HCT116 (cell line): Measurements from ENCODE around the gene GRPR. TPM values are rescaled to one million over a fixed set of nuclear protein-coding genes. Genes with fewer than 3 reads are reported as not detected.

Experiments used
- ATAC-seq: fragments of 200-7000 bp; cut with Tn5 transposase; 2 replicates; pipeline ENCODE4 v1.9.1; 2020; ENCODE audit warnings: mild to moderate bottlenecking, moderate library complexity
- BruUV-seq: library from RNA; stranded (reverse); fragments of 400-500 nt; replicated peaks from 2 replicates; lab custom pipeline; 2021; lab: Mats Ljungman, UMichigan
- CTCF ChIA-PET: fragments of 300-600 bp; sonication (Branson Sonifier 250); formaldehyde crosslinking; loops from one replicate; lab custom pipeline; 2021; ENCODE audit warnings: antibody characterized with exemption; lab: Charles Lee
- POLR2A ChIA-PET: fragments of 300-600, 350-600 bp; sonication (Branson Sonifier 250); formaldehyde crosslinking; loops from one replicate; lab custom pipeline; 2021; ENCODE audit warnings: antibody characterized with exemption; lab: Charles Lee
- RAD21 ChIA-PET, 2 experiments: fragments of 300-600 bp; sonication (Branson Sonifier 250); formaldehyde crosslinking; loops; one replicate each; lab custom pipeline; 2023; ENCODE audit warnings: low total read pairs in 2 of 2; ENCODE audit not compliant: uncharacterized antibody in 2 of 2, unreplicated experiment in 2 of 2, low non-redundant PET in 1 of 2; lab: Charles Lee
- DNase-seq: peaks from one replicate; pipeline ENCODE4 v3.0.0-alpha.2; 2010; ENCODE audit warnings: low read depth, low spot score
- H2AFZ ChIP-seq: fragments of 200-600 bp; shearing (Covaris generic), sonication (generic); 2 replicates; pipeline ENCODE4 v1.6.1; 2017; ENCODE audit warnings: low read depth, mixed run types, mixed read lengths, antibody characterized with exemption, low read length; ENCODE audit not compliant: poor library complexity, severe bottlenecking
- H3K27ac ChIP-seq: 2 replicates; pipeline ENCODE4 v1.5.1; 2012; ENCODE audit warnings: low read depth, low read length
- H3K27me3 ChIP-seq: fragments of 200-600 bp; sonication (generic); 2 replicates; pipeline ENCODE4 v1.6.1; 2016; ENCODE audit warnings: mixed run types, low read length, mixed read lengths; ENCODE audit not compliant: insufficient read depth
- H3K36me3 ChIP-seq, 2 experiments: fragments of 200-500 bp in 1 of 2; fragments of 200-600 bp in 1 of 2; sonication (Bioruptor generic) in 1 of 2; sonication (generic) in 1 of 2; 2 replicates each; pipeline versions ENCODE4 v1.5.1 to v1.6.1; 2014 to 2016; ENCODE audit warnings: low read length in 2 of 2, inconsistent platforms in 1 of 2, mixed read lengths in 1 of 2, mixed run types in 1 of 2; ENCODE audit not compliant: insufficient read depth in 2 of 2, control insufficient read depth in 1 of 2
- H3K4me1 ChIP-seq, 2 experiments: fragments of 200-600 bp in 1 of 2; sonication (generic) in 1 of 2; 2 replicates each; pipeline versions ENCODE4 v1.5.1 to v1.6.1; 2012 to 2017; ENCODE audit warnings: low read length in 2 of 2, inconsistent platforms in 1 of 2, mild to moderate bottlenecking in 1 of 2, mixed read lengths in 1 of 2, mixed run types in 1 of 2, moderate library complexity in 1 of 2; ENCODE audit not compliant: insufficient read depth in 2 of 2, control insufficient read depth in 1 of 2
- H3K4me2 ChIP-seq: fragments of 200-600 bp; sonication (generic); 2 replicates; pipeline ENCODE4 v1.6.1; 2017; ENCODE audit warnings: mixed run types, low read length, mixed read lengths
- H3K4me3 ChIP-seq, 2 experiments: fragments of 200-600 bp in 1 of 2; sonication (generic) in 1 of 2; replicated peaks in 1 of 2; 2 replicates each; pipeline ENCODE4 v1.5.1; 2011 to 2016; ENCODE audit warnings: low read length in 2 of 2, control low read depth in 1 of 2, low read depth in 1 of 2, mild to moderate bottlenecking in 1 of 2, mixed read lengths in 1 of 2, mixed run types in 1 of 2
- H3K79me2 ChIP-seq: fragments of 200-600 bp; sonication (generic); 2 replicates; pipeline ENCODE4 v1.6.1; 2017; ENCODE audit warnings: mild to moderate bottlenecking, mixed run types, low read length, moderate library complexity, mixed read lengths; ENCODE audit not compliant: insufficient read depth
- H3K9ac ChIP-seq: fragments of 200-600 bp; sonication (generic); 2 replicates; pipeline ENCODE4 v1.6.1; 2016; ENCODE audit warnings: low read length, mixed read lengths
- H3K9me2 ChIP-seq: fragments of 200-600 bp; sonication (generic), shearing (Covaris generic); 2 replicates; pipeline ENCODE4 v1.6.1; 2017; ENCODE audit warnings: mixed run types, mild to moderate bottlenecking, moderate library complexity; ENCODE audit not compliant: insufficient read depth
- H3K9me3 ChIP-seq, 2 experiments: fragments of 200-500 bp in 1 of 2; fragments of 200-600 bp in 1 of 2; sonication (Bioruptor generic) in 1 of 2; sonication (generic) in 1 of 2; 2 replicates each; pipeline ENCODE4 v1.6.1; 2014 to 2017; ENCODE audit warnings: low read length in 2 of 2, mixed read lengths in 2 of 2, inconsistent platforms in 1 of 2, low read depth in 1 of 2, mild to moderate bottlenecking in 1 of 2, mixed run types in 1 of 2, moderate library complexity in 1 of 2; ENCODE audit not compliant: control insufficient read depth in 1 of 2, insufficient read depth in 1 of 2
- H4K20me1 ChIP-seq: fragments of 200-600 bp; sonication (generic), shearing (Covaris generic); 2 replicates; pipeline ENCODE4 v1.6.1; 2017; ENCODE audit warnings: mixed run types, mild to moderate bottlenecking, moderate library complexity; ENCODE audit not compliant: insufficient read depth
- CBX3 ChIP-seq: IDR thresholded peaks from 2 replicates; pipeline ENCODE4 v1.6.1; 2012; ENCODE audit warnings: low read depth
- EGR1 ChIP-seq: IDR thresholded peaks from 2 replicates; pipeline ENCODE4 v1.6.1; 2012; ENCODE audit warnings: low read depth
- ELF1 ChIP-seq: IDR thresholded peaks from 2 replicates; pipeline ENCODE4 v1.6.1; 2012; ENCODE audit warnings: low read depth, borderline replicate concordance
- EZH2phosphoT487 ChIP-seq: fragments of 200-600 bp; IDR thresholded peaks from 2 replicates; pipeline ENCODE4 v1.6.1; 2018; ENCODE audit warnings: antibody characterized with exemption, borderline replicate concordance
- FOSL1 ChIP-seq: IDR thresholded peaks from 2 replicates; pipeline ENCODE4 v1.6.1; 2012; ENCODE audit warnings: low read depth
- JUND ChIP-seq: IDR thresholded peaks from 2 replicates; pipeline ENCODE4 v1.6.1; 2012
- MAX ChIP-seq: IDR thresholded peaks from 2 replicates; pipeline ENCODE4 v1.6.1; 2012
- POLR2AphosphoS5 ChIP-seq: IDR thresholded peaks from 2 replicates; pipeline ENCODE4 v1.6.1; 2011; ENCODE audit warnings: mild to moderate bottlenecking, low read depth, low read length, moderate library complexity
- RAD21 ChIP-seq: IDR thresholded peaks from 2 replicates; pipeline ENCODE4 v1.6.1; 2012; ENCODE audit warnings: low read depth, mild to moderate bottlenecking
- SIN3A ChIP-seq: IDR thresholded peaks from 2 replicates; pipeline ENCODE4 v1.6.1; 2012; ENCODE audit warnings: low read depth
- SP1 ChIP-seq: IDR thresholded peaks from 2 replicates; pipeline ENCODE4 v1.6.1; 2012; ENCODE audit warnings: low read depth
- YY1 ChIP-seq: IDR thresholded peaks from 2 replicates; pipeline ENCODE4 v1.6.1; 2011; ENCODE audit warnings: low read length, low read depth, moderate library complexity, mild to moderate bottlenecking; ENCODE audit not compliant: insufficient replicate concordance; ENCODE audit errors: extremely low read depth
- intact Hi-C: fragments of 100-400 bp; cut with micrococcal nuclease; formaldehyde crosslinking; loops from 2 replicates; pipeline ENCODE4 v1.10.0; 2022
- total RNA-seq: library from RNA; stranded (reverse); gene quantifications from one replicate; pipeline ENCODE4 v1.2.1, GENCODE V29; 2021; ENCODE audit not compliant: unreplicated experiment
- TF ChIP-seq, protein P1 (sequence below): IDR thresholded peaks from 2 replicates; pipeline ENCODE4 v1.6.1; 2012; ENCODE audit warnings: low read depth
- TF ChIP-seq, protein P2 (sequence below): IDR thresholded peaks from 2 replicates; pipeline ENCODE4 v1.6.1; 2012

GRPR gene
- total RNA-seq, 1 experiment from 2014 or later = 0.15 TPM

- intact Hi-C loops = loop anchor here (5.0 to 10.0 kb wide), 3 partner anchors 88 to 548 kb away; no protein-coding TSS in a partner anchor
- no peaks in the 10 kb centered on the region for H3K9me3 ChIP-seq
- H3K9me2 ChIP-seq = no peaks in the 10 kb centered on the region
- H3K9ac ChIP-seq = no peak overlapping the region
- H3K4me3 ChIP-seq = no peak overlapping the region
- CTCF ChIA-PET = no interaction called here
- no peaks in the 10 kb centered on the region for H3K79me2 ChIP-seq
- POLR2A ChIA-PET = no interaction called here
- H3K4me2 ChIP-seq = no peak overlapping the region
- H2AFZ ChIP-seq = no peak overlapping the region
- RAD21 ChIA-PET = no interaction called here
- no peak overlapping the region for H3K27ac ChIP-seq
- ATAC-seq = no peak
- H3K27me3 ChIP-seq = no peaks in the 10 kb centered on the region
- TF ChIP-seq FOSL1 (no peak), ELF1 (no peak), YY1 (no peak), MAX (no peak), POLR2AphosphoS5 (no peak), EGR1 (no peak), CBX3 (no peak), SP1 (no peak), SIN3A (no peak), JUND (no peak), RAD21 (no peak), EZH2phosphoT487 (no peak)
- TF ChIP-seq, protein P1, sequence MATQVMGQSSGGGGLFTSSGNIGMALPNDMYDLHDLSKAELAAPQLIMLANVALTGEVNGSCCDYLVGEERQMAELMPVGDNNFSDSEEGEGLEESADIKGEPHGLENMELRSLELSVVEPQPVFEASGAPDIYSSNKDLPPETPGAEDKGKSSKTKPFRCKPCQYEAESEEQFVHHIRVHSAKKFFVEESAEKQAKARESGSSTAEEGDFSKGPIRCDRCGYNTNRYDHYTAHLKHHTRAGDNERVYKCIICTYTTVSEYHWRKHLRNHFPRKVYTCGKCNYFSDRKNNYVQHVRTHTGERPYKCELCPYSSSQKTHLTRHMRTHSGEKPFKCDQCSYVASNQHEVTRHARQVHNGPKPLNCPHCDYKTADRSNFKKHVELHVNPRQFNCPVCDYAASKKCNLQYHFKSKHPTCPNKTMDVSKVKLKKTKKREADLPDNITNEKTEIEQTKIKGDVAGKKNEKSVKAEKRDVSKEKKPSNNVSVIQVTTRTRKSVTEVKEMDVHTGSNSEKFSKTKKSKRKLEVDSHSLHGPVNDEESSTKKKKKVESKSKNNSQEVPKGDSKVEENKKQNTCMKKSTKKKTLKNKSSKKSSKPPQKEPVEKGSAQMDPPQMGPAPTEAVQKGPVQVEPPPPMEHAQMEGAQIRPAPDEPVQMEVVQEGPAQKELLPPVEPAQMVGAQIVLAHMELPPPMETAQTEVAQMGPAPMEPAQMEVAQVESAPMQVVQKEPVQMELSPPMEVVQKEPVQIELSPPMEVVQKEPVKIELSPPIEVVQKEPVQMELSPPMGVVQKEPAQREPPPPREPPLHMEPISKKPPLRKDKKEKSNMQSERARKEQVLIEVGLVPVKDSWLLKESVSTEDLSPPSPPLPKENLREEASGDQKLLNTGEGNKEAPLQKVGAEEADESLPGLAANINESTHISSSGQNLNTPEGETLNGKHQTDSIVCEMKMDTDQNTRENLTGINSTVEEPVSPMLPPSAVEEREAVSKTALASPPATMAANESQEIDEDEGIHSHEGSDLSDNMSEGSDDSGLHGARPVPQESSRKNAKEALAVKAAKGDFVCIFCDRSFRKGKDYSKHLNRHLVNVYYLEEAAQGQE = no peak
- TF ChIP-seq, protein P2, sequence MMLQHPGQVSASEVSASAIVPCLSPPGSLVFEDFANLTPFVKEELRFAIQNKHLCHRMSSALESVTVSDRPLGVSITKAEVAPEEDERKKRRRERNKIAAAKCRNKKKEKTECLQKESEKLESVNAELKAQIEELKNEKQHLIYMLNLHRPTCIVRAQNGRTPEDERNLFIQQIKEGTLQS = no peak
- TF ChIP-seq, all 23 proteins: peak for 0
- no peak for DNase-seq
- Histone ChIP-seq H4K20me1 (no peaks in the 10 kb centered on the region), H3K36me3 (no peaks in the 10 kb centered on the region), H3K4me1 (peaks cover 0 to 4% of the 10 kb centered on the region in 2 experiments; a peak in 1 of 4 replicates)
- BruUV-seq = no TSS peak
Measured at GRCh38 chrX:16124201-16124600, 836 bp downstream of the GRPR start.
